Endothelial cell of umbilical vein (primary cell): ENCODE data around the gene SPIRE1. TPM values are rescaled to one million over a fixed set of nuclear protein-coding genes. Genes with fewer than 3 reads are reported as not detected.

ENCODE experiments used
- BruUV-seq: library from RNA; stranded (reverse); fragments of 400-500 nt; replicated peaks from 2 replicates; lab custom pipeline; 2021; lab: Mats Ljungman, UMichigan
- CTCF ChIA-PET: fragments of 300-600, 350-600 bp; sonication (Branson Sonifier 250); formaldehyde crosslinking; loops from one replicate; lab custom pipeline; 2021; ENCODE audit warnings: antibody characterized with exemption, inconsistent platforms; lab: Charles Lee
- POLR2A ChIA-PET: fragments of 300-600, 350-600 bp; sonication (Branson Sonifier 250); formaldehyde crosslinking; loops from one replicate; lab custom pipeline; 2021; ENCODE audit warnings: antibody characterized with exemption, inconsistent platforms; lab: Charles Lee
- DNase-seq: peaks from one replicate; pipeline ENCODE4 v3.0.0-alpha.2; 2011; ENCODE audit warnings: low read depth, low spot score
- FAIRE-seq: peaks from 2 replicates; lab custom pipeline; 2011; peaks lifted over from hg19 to GRCh38; lab: Jason Lieb, UNC
- H2AFZ ChIP-seq: 2 replicates; pipeline ENCODE4 v1.6.0; 2012; ENCODE audit warnings: low read depth, low read length, control low read depth, inconsistent platforms
- H3K27ac ChIP-seq: 2 replicates; pipeline ENCODE4 v1.5.1; 2011; ENCODE audit warnings: low read depth, mild to moderate bottlenecking, control low read depth, low read length, moderate library complexity; ENCODE audit not compliant: insufficient read depth
- H3K27me3 ChIP-seq, 2 experiments: 2 replicates each; pipeline versions ENCODE4 v1.6.0 to v1.6.1; 2011; ENCODE audit warnings: low read length in 2 of 2, mixed read lengths in 1 of 2; ENCODE audit not compliant: control insufficient read depth in 2 of 2, insufficient read depth in 2 of 2
- H3K36me3 ChIP-seq, 2 experiments: 2 replicates in 1 of 2; 3 replicates in 1 of 2; pipeline ENCODE4 v1.5.1; 2011; ENCODE audit warnings: low read length in 2 of 2, mild to moderate bottlenecking in 1 of 2, moderate library complexity in 1 of 2; ENCODE audit not compliant: control insufficient read depth in 2 of 2, insufficient read depth in 2 of 2; ENCODE audit errors: extremely low read depth in 1 of 2
- H3K4me1 ChIP-seq: 3 replicates; pipeline ENCODE4 v1.5.1; 2011; ENCODE audit warnings: mild to moderate bottlenecking, low read length; ENCODE audit not compliant: control insufficient read depth, insufficient read depth; ENCODE audit errors: extremely low read depth
- H3K4me2 ChIP-seq: 2 replicates; pipeline ENCODE4 v1.6.1; 2011; ENCODE audit warnings: low read length, control low read depth, mixed read lengths; ENCODE audit not compliant: insufficient read depth
- H3K4me3 ChIP-seq, 3 experiments: fragments of 200-600 bp in 1 of 3; sonication (generic), shearing (Covaris generic) in 1 of 3; replicated peaks in 1 of 3; 2 replicates each; pipeline ENCODE4 v1.5.1; 2011 to 2016; ENCODE audit warnings: control low read depth in 3 of 3, low read length in 3 of 3, mild to moderate bottlenecking in 2 of 3, inconsistent platforms in 1 of 3, low read depth in 1 of 3, moderate library complexity in 1 of 3; ENCODE audit not compliant: insufficient read depth in 1 of 3
- H3K79me2 ChIP-seq: 2 replicates; pipeline ENCODE4 v1.6.0; 2012; ENCODE audit warnings: low read length, inconsistent platforms; ENCODE audit not compliant: control insufficient read depth, insufficient read depth
- H3K9ac ChIP-seq: replicated peaks from 2 replicates; pipeline ENCODE3; 2011; ENCODE audit warnings: low read length, control low read depth; ENCODE audit not compliant: insufficient read depth; ENCODE audit errors: extremely low read depth
- H3K9me1 ChIP-seq: replicated peaks from 3 replicates; pipeline ENCODE4 v1.6.0; 2011; ENCODE audit warnings: mild to moderate bottlenecking, low read length; ENCODE audit not compliant: control insufficient read depth, insufficient read depth; ENCODE audit errors: extremely low read depth
- H3K9me3 ChIP-seq: replicated peaks from 2 replicates; pipeline ENCODE4 v1.5.1; 2012; ENCODE audit warnings: low read length, inconsistent platforms; ENCODE audit not compliant: control insufficient read depth, insufficient read depth
- H4K20me1 ChIP-seq: replicated peaks from 2 replicates; pipeline ENCODE3; 2011; ENCODE audit warnings: mild to moderate bottlenecking, low read length; ENCODE audit not compliant: control insufficient read depth, insufficient read depth; ENCODE audit errors: extremely low read depth
- CTCF ChIP-seq, 2 donors: IDR thresholded peaks; 1 replicate in 1 of 2; 2 replicates in 1 of 2; pipeline ENCODE4 v1.5.1; 2011; ENCODE audit warnings: low read length in 2 of 2, mild to moderate bottlenecking in 2 of 2, moderate library complexity in 2 of 2, control low read depth in 1 of 2, inconsistent platforms in 1 of 2, low read depth in 1 of 2; ENCODE audit not compliant: insufficient read depth in 1 of 2; ENCODE audit errors: extremely low read depth in 1 of 2
- EZH2 ChIP-seq: IDR thresholded peaks from 2 replicates; pipeline ENCODE4 v1.6.1; 2012; ENCODE audit warnings: borderline replicate concordance, low read depth, mild to moderate bottlenecking, moderate library complexity, low read length, inconsistent platforms; ENCODE audit not compliant: severe bottlenecking
- FOS ChIP-seq: IDR thresholded peaks from 2 replicates; pipeline ENCODE4 v1.6.1; 2011; ENCODE audit warnings: mild to moderate bottlenecking, low read length, moderate library complexity, borderline replicate concordance; ENCODE audit not compliant: insufficient read depth
- GATA2 ChIP-seq: IDR thresholded peaks from 2 replicates; pipeline ENCODE4 v1.7.0; 2011; ENCODE audit warnings: low read depth, mild to moderate bottlenecking, moderate library complexity, mixed read lengths, low read length; ENCODE audit not compliant: insufficient read length, insufficient read depth
- JUN ChIP-seq: IDR thresholded peaks from 2 replicates; pipeline ENCODE4 v1.6.1; 2011; ENCODE audit warnings: borderline replicate concordance, low read depth; ENCODE audit not compliant: insufficient read length, insufficient read depth
- MAX ChIP-seq: IDR thresholded peaks from 2 replicates; pipeline ENCODE4 v1.6.1; 2011; ENCODE audit not compliant: insufficient read depth, insufficient read length
- MYC ChIP-seq: IDR thresholded peaks from one replicate; pipeline ENCODE4 v1.6.1; 2011; ENCODE audit warnings: mild to moderate bottlenecking, low read depth, low read length
- POLR2A ChIP-seq: IDR thresholded peaks from 2 replicates; pipeline ENCODE4 v1.6.1; 2012; ENCODE audit warnings: low read depth, mild to moderate bottlenecking, control low read depth, low read length
- POLR2AphosphoS5 ChIP-seq: IDR thresholded peaks from 2 replicates; pipeline ENCODE4 v1.6.1; 2012; ENCODE audit warnings: low read depth, mild to moderate bottlenecking, control low read depth, low read length, moderate library complexity; ENCODE audit not compliant: insufficient read depth
- dilution Hi-C: fragments of 300-500 bp; cut with MboI; formaldehyde crosslinking; loops from one replicate; pipeline ENCODE4 v1.15.0; 2019; ENCODE audit warnings: low sequenced_read_pairs; ENCODE audit not compliant: extremely low pct_ligation_motif_present
- intact Hi-C: fragments of 100-400 bp; cut with micrococcal nuclease; formaldehyde crosslinking; loops from one replicate; pipeline ENCODE4 v1.10.0; 2022
- polyA plus RNA-seq, 4 experiments: library from polyadenylated mRNA; depleted of rRNA in 3 of 4; stranded (reverse) in 3 of 4; unstranded in 1 of 4; fragments of >200 nt; gene quantifications; 2 replicates each; pipeline versions ENCODE4 v1.2.1 to v1.2.3, GENCODE V29; 2011 to 2012; ENCODE audit warnings: missing spikeins in 1 of 4
- total RNA-seq: library from RNA; stranded (reverse); gene quantifications from 2 replicates; pipeline ENCODE4 v1.2.3, GENCODE V29; 2021

Gene SPIRE1
- total and polyA plus RNA-seq, 2 donors (not counting 3 experiments of a cell fraction or from before 2014, with no cell fraction given) = 13.1 to 44.0 TPM

DNA sequence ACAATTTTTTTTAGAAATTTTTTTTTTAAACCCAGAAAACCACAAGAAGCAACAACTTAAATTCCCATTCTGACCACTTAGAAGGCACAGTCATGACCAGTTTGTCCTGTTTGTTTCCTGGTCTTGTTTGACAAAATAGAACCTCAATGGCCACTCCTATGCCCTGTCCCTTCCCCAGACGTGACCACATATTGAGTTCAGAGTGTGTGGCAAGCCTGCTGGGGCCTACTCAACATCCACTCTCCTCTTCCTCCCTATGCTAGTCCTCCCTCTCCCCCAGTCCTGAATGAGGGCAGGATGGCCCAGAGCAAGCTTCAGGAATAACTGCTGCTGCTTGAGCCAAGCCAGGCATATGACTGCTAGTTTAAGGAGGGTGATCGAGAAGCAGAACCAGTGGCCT is 160.6 kb downstream of the SPIRE1 start:
- ChIA-PET CTCF (interaction anchor here (2.3 kb wide), 1 partner anchor 10 kb away, joined by 10 read pairs; no protein-coding TSS in a partner anchor), POLR2A (no interaction called here)
- Histone ChIP-seq H3K27me3 (no peaks in the 10 kb centered on the region), H3K36me3 (peaks cover 0 to 6% of the 10 kb centered on the region in 2 experiments), H3K27ac (no peak overlapping the region), H3K9me3 (no peaks in the 10 kb centered on the region), H3K4me3 (no peak overlapping the region), H3K9ac (no peak overlapping the region), H3K4me1 (no peaks in the 10 kb centered on the region), H3K79me2 (no peaks in the 10 kb centered on the region), H3K4me2 (no peak overlapping the region), H2AFZ (no peak overlapping the region), H3K9me1 (no peaks in the 10 kb centered on the region), H4K20me1 (no peaks in the 10 kb centered on the region)
- FAIRE-seq (no peak), DNase-seq (no peak)
- intact Hi-C loops (no loop called here), dilution Hi-C loops (no loop called here)
- TF ChIP-seq GATA2 (no peak), JUN (no peak), EZH2 (no peak), POLR2AphosphoS5 (no peak), MAX (no peak), POLR2A (no peak), FOS (no peak), MYC (no peak), CTCF (IDR thresholded peaks at IDR 0.05; ENCODE audit: extremely low read depth in 1 of 2, insufficient read depth in 1 of 2, low read depth in 1 of 2, low read length in 2 of 2) (no peak)
- BruUV-seq = no TSS peak
